Peyer's patch (tissue), 4 donors: ENCODE results near the gene GP1BB.

Source experiments
- POLR2A ChIP-seq, 2 donors: fragments of 450-650 bp; IDR thresholded peaks; one replicate each; pipeline ENCODE4 v1.5.1; 2017; ENCODE audit warnings: antibody characterized with exemption in 2 of 2, mild to moderate bottlenecking in 2 of 2, moderate library complexity in 2 of 2
- TF ChIP-seq, protein P1 (sequence below), 6 experiments: fragments of 450-650 bp in 4 of 6; fragments of 200-600 bp in 2 of 6; sonication (generic) in 1 of 6; IDR thresholded peaks; one replicate each; pipeline ENCODE4 v1.5.1; 2017 to 2019; ENCODE audit warnings: antibody characterized with exemption in 6 of 6, mild to moderate bottlenecking in 3 of 6, moderate library complexity in 1 of 6

DNA sequence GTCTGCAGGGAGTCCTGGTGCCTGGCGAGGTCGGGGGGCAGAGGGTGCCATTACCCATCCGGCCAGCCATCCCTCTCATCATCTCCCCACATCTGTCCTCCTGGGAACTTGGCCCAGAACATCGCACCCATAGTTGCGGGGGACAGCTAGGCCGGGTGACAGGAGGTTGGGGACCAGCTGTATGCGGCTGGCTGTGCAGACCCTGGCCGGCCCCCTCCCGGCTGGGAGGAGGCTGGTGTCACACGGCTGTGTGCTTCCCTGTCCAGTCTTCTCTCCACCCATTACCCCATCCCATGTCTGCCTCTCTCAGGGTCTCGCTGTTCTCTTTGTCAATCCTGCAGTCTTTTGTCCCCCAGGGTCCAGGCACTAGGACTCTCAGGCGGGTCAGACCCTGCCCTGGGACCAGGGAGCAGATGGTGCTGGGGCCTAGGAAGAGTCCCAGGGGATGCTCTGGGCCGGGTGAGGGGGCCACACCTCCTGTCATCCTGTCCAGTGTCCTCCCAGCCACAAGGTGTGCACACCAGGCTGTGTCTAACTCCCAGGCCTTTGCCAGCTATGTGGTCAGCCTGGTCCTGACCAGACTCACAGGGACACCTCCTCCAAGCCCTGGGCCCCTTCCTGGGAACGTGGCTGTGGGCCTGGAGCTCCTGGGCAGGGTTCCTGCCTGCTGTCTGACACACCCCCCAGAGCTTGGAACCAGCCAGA lies 30.8 kb downstream of the GP1BB start:
- TF ChIP-seq, protein P1, sequence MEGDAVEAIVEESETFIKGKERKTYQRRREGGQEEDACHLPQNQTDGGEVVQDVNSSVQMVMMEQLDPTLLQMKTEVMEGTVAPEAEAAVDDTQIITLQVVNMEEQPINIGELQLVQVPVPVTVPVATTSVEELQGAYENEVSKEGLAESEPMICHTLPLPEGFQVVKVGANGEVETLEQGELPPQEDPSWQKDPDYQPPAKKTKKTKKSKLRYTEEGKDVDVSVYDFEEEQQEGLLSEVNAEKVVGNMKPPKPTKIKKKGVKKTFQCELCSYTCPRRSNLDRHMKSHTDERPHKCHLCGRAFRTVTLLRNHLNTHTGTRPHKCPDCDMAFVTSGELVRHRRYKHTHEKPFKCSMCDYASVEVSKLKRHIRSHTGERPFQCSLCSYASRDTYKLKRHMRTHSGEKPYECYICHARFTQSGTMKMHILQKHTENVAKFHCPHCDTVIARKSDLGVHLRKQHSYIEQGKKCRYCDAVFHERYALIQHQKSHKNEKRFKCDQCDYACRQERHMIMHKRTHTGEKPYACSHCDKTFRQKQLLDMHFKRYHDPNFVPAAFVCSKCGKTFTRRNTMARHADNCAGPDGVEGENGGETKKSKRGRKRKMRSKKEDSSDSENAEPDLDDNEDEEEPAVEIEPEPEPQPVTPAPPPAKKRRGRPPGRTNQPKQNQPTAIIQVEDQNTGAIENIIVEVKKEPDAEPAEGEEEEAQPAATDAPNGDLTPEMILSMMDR (IDR thresholded peaks at IDR 0.05) = no peak
- no peak for TF ChIP-seq POLR2A (IDR thresholded peaks at IDR 0.05)
